ENCODE measurements around the gene ASB7.

GRCh38 chr15:100592898-100593297 lies 9.5 kb upstream of the ASB7 start:
- TF ChIP-seq, protein P1, sequence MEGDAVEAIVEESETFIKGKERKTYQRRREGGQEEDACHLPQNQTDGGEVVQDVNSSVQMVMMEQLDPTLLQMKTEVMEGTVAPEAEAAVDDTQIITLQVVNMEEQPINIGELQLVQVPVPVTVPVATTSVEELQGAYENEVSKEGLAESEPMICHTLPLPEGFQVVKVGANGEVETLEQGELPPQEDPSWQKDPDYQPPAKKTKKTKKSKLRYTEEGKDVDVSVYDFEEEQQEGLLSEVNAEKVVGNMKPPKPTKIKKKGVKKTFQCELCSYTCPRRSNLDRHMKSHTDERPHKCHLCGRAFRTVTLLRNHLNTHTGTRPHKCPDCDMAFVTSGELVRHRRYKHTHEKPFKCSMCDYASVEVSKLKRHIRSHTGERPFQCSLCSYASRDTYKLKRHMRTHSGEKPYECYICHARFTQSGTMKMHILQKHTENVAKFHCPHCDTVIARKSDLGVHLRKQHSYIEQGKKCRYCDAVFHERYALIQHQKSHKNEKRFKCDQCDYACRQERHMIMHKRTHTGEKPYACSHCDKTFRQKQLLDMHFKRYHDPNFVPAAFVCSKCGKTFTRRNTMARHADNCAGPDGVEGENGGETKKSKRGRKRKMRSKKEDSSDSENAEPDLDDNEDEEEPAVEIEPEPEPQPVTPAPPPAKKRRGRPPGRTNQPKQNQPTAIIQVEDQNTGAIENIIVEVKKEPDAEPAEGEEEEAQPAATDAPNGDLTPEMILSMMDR (IDR thresholded peaks at IDR 0.05; ENCODE audit: poor library complexity) = no peak
- TF ChIP-seq EZH2 (IDR thresholded peaks at IDR 0.05; ENCODE audit: borderline replicate concordance) (no peak), EZH2phosphoT487 (IDR thresholded peaks at IDR 0.05; ENCODE audit: low read depth, severe bottlenecking, unreplicated experiment) (no peak)

Data from hepatocyte (in vitro differentiated cells).